Heart left ventricle (tissue), 13 donors: ENCODE results near the gene ACSF3.

Experiments used
- CTCF ChIP-seq, 12 donors: fragments of 200-600 bp; sonication (generic) in 4 of 12; IDR thresholded peaks; one replicate each; pipeline versions ENCODE4 v1.5.0 to v1.8.0; 2018 to 2022; ENCODE audit warnings: antibody characterized with exemption in 12 of 12, mild to moderate bottlenecking in 5 of 12
- POLR2A ChIP-seq, 2 donors: fragments of 450-650 bp; IDR thresholded peaks; one replicate each; pipeline ENCODE4 v1.6.1; 2017; ENCODE audit warnings: antibody characterized with exemption in 2 of 2, mild to moderate bottlenecking in 2 of 2, moderate library complexity in 2 of 2
- donor health status: ischemic (EF 13 %, LVEDD 7.1; RV severe dilation, severe dysfunction).
- donor health status: DM: no; HTN: yes; CAD: no.
- donor health status: DM: no; HTN: no; CAD: no.
- donor health status: ischemic (EF 25% LVEDD 6.9; RV normal size, moderate dysfunction).
- donor health status: ischemic (EF 25% LVEDD 5.7; RV mildly dilated, moderate dysfunction).
- donor health status: ischemic (EF 35%, LVEDD 5.7; RV mildly dilated, moderate dysfunction).
- donor health status: nonischemic (EF 11% LVEDD 7.7; RV severe dilation, severe dysfunction).
- donor health status: DM: yes; HTN: yes; CAD: no.
- donor health status: PGD.
- donor health status: ischemic (EF 29% LVEDD 5.4; RV normal size, mild dysfunction).
- donor health status: nonischemic (EF 23%, LVEDD 6.1; RV moderate dilation, normal function).

GRCh38 chr16:89155851-89156739 lies 62.4 kb downstream of the ACSF3 start:
- no peak for TF ChIP-seq CTCF (IDR thresholded peaks at IDR 0.05)
- TF ChIP-seq POLR2A (IDR thresholded peaks at IDR 0.05) = no peak
